Bronchial epithelial cell (primary cell): ENCODE results near the gene MPIG6B. TPM values are rescaled to one million over a fixed set of nuclear protein-coding genes. Genes with fewer than 3 reads are reported as not detected.

Source experiments
- DNase-seq: peaks from one replicate; pipeline ENCODE4 v3.0.0-alpha.2; 2010; ENCODE audit warnings: low read depth
- FAIRE-seq: peaks from 2 replicates; lab custom pipeline; 2011; peaks lifted over from hg19 to GRCh38; lab: Jason Lieb, UNC
- H3K27me3 ChIP-seq: 2 replicates; pipeline ENCODE4 v1.5.1; 2011; ENCODE audit warnings: low read length; ENCODE audit not compliant: control insufficient read depth, insufficient read depth
- H3K36me3 ChIP-seq: 2 replicates; pipeline ENCODE4 v1.5.1; 2011; ENCODE audit warnings: low read length; ENCODE audit not compliant: control insufficient read depth, insufficient read depth
- H3K4me3 ChIP-seq: 2 replicates; pipeline ENCODE4 v1.5.1; 2011; ENCODE audit warnings: mild to moderate bottlenecking, low read depth, low read length, control low read depth
- total RNA-seq: library from RNA; depleted of rRNA; stranded (reverse); fragments of >200 nt; gene quantifications from 2 replicates; pipeline ENCODE4 v1.2.1, GENCODE V29; 2014
- TF ChIP-seq, protein P1 (sequence below): IDR thresholded peaks from 2 replicates; pipeline ENCODE4 v1.5.1; 2011; ENCODE audit warnings: mild to moderate bottlenecking, moderate library complexity, low read length, control low read depth, inconsistent platforms; ENCODE audit not compliant: insufficient read depth, severe bottlenecking

MPIG6B gene, protein sequence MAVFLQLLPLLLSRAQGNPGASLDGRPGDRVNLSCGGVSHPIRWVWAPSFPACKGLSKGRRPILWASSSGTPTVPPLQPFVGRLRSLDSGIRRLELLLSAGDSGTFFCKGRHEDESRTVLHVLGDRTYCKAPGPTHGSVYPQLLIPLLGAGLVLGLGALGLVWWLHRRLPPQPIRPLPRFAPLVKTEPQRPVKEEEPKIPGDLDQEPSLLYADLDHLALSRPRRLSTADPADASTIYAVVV
- under 0.01 TPM in 1 of 2 replicates, not detected in the other for total RNA-seq

DNA sequence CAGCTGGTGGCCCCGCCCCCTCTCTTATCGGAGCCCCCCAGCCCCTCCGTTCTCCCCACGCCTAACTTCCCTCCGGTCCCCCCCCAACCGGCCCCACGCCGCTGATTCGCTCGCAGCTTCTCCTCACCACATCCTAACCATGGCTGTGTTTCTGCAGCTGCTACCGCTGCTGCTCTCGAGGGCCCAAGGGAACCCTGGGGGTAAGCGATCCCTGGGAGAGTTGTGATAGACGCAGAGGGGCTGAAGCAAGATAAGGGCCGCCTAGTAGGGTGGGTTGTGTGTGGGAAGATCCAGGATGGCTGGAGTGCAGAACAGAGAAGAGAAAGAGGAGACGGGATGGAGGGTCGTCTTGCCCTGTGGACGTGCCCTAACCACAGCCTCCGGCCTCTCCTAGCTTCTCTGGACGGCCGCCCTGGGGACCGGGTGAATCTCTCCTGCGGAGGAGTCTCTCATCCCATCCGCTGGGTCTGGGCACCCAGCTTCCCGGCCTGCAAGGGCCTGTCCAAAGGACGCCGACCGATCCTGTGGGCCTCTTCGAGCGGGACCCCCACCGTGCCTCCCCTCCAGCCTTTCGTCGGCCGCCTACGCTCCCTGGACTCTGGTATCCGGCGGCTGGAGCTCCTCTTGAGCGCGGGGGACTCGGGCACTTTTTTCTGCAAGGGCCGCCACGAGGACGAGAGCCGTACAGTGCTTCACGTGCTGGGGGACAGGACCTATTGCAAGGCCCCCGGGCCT, at the start of gene MPIG6B:
Gene MPIG6B, plus strand, starts transcription at position 129 of the 735 bp plus-strand sequence. Its CDS starts 11 bp downstream, at position 140.
- FAIRE-seq = no peak

DNA sequence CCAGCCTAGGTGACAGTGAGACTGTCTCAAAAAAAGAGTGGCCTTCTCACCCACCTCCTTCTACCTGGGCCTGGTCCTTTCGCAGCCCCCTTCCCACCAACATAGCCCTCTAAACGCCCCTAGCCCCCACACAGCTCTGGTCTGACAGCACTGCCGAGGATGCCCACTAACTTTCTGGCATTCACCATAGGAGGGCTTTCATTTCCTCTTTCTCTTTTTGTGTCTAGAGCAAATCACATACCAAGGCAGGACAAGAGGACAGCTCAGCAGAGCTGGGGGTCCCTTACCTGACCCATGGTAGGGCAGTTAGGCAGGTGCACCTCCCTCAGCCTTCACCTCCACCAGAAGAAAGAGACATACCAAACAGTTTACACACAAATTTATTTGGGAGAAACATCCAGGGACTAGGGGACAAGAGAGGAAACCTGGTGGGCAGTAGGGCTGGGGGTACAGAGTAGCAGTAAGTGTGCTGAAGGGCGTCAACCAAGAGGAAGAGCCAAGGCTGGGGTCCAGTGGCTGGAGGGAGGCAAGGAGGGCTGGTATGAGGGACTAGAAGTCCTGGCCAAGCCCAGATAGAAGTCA, 46.8 kb upstream of the MPIG6B start:
- Histone ChIP-seq H3K4me3 (no peak overlapping the region), H3K27me3 (no peaks in the 10 kb centered on the region), H3K36me3 (peaks cover 9% of the 10 kb centered on the region)
- DNase-seq (no peak), FAIRE-seq (no peak)
- TF ChIP-seq, protein P1, sequence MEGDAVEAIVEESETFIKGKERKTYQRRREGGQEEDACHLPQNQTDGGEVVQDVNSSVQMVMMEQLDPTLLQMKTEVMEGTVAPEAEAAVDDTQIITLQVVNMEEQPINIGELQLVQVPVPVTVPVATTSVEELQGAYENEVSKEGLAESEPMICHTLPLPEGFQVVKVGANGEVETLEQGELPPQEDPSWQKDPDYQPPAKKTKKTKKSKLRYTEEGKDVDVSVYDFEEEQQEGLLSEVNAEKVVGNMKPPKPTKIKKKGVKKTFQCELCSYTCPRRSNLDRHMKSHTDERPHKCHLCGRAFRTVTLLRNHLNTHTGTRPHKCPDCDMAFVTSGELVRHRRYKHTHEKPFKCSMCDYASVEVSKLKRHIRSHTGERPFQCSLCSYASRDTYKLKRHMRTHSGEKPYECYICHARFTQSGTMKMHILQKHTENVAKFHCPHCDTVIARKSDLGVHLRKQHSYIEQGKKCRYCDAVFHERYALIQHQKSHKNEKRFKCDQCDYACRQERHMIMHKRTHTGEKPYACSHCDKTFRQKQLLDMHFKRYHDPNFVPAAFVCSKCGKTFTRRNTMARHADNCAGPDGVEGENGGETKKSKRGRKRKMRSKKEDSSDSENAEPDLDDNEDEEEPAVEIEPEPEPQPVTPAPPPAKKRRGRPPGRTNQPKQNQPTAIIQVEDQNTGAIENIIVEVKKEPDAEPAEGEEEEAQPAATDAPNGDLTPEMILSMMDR = no peak

More for the DNA sequence above, at the start of gene MPIG6B:
- TF ChIP-seq, protein P1 = no peak
- peaks cover 5% of the 10 kb centered on the region for H3K36me3 ChIP-seq
- no peak for DNase-seq
- no peak within 1 kb of the TSS for H3K4me3 ChIP-seq
- no peaks in the 10 kb centered on the region for H3K27me3 ChIP-seq

DNA sequence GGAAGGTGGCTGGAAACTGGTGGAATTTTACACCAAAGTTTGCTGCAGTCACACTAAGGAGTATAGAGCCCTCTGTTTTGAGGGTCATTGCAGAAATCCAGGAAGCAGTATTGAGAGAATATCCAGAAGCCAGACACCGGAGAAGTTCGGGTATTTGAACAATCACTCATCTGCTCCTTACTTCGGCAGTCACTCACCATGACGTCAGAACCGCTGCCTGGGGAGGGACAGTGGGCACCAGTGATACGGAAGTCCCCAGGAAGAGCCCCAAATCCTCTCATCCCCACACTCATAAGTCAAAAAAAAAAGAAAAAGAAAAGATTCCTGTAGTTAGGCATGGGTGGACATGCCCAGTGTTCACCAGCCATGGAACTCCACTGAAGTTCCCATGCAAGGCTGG, 46.3 kb upstream of the MPIG6B start:
- TF ChIP-seq, protein P1 = no peak
- Histone ChIP-seq H3K4me3 (no peak overlapping the region), H3K27me3 (no peaks in the 10 kb centered on the region), H3K36me3 (peaks cover 4% of the 10 kb centered on the region)
- DNase-seq = peak; percentile 37
- FAIRE-seq = no peak

DNA sequence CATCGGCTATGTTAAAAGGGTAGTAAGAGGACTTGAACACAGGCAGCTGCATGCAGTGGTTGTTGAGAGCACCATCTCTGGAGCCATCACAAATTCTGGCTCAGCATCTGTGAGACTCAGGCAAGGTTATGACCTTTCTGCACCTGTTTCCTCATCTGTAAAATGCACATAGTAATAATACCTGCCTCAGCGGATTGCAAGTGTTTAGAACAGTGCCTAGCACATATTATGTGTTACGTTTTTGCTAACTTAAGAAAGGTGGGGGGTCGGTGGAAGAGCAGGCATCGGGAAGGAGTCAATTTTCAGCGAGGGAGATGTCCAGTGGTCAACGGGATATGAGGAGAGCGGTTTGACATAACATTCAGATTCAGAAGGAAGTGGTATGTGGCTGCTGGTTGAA, 45.2 kb upstream of the MPIG6B start:
- Histone ChIP-seq H3K27me3 (no peaks in the 10 kb centered on the region), H3K36me3 (no peaks in the 10 kb centered on the region), H3K4me3 (no peak overlapping the region)
- TF ChIP-seq, protein P1 = no peak
- FAIRE-seq = no peak
- no peak for DNase-seq

DNA sequence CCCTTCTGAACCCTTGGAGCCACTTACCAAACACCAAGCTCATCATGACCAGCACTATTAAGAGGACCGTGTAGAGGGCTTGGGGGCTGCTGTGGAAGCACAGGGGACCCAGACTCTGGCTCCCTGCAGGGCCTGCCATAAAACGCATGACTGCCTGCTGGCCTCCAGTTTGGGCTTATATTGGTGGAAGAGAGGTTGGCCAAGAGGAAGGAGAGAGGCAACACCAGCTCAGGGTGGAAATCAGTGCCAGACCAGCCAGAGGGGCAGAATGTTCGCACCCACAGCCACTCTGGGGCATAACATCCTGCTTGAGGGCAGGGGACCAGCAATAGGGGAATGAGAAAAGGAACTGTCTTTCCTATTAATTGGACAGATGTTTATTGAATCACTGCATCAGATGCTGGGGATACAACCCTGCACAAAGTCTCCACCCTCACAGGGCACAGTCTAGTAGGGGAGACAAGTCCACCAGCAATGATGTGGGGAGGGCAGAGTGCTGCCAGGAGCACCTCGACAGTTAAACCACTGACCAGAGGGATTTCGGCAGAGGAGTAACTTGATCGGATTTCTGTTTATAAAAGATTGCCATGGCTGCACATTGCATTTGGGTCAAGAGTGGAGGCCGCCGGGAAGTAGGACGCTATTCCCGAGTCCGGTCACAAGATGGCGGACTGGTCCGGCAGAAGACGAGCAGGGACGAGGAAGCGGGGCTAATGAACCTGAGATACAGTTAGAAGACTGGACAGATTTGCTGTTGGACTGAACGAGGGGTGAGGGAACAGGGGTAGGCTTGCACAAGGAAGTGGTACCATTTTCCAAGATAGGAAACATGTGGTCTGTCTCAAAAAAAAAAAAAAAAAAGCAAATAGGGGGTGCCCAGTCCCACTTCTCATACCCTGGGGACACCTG, 42.7 kb upstream of the MPIG6B start, which contains the start of gene LY6G5C:
Gene LY6G5C, minus strand, starts transcription at position 842 of the 909 bp plus-strand sequence. Its CDS starts 694 bp downstream, at position 148.
- DNase-seq (peak; percentile 72), FAIRE-seq (no peak)

More for the DNA sequence above, 42.7 kb upstream of the MPIG6B start, which contains the start of gene LY6G5C:
- Histone ChIP-seq H3K27me3 (no peaks in the 10 kb centered on the region), H3K36me3 (no peaks in the 10 kb centered on the region), H3K4me3 (peak within 1 kb of the TSS; percentile 35)
- TF ChIP-seq, protein P1 = peak; percentile 80
